GM18511 (cell line): ENCODE results near the gene APEX1.
"Not testable (repeated sequence)": the region's sequence is repeated elsewhere in the genome, so short reads cannot be mapped to it uniquely, and the experiment has no call there.

Experiments
- ATAC-seq: cut with Tn5 transposase; IDR thresholded peaks from one replicate; pipeline ENCODE4 v1.9.1; 2021; ENCODE audit warnings: mild to moderate bottlenecking, moderate library complexity; ENCODE audit not compliant: unreplicated experiment

Gene APEX1

GRCh38 chr14:20472536-20473169 is 17.6 kb downstream of the APEX1 start:
- no peak for ATAC-seq

- no peak for ATAC-seq
These were observed 21.8 kb downstream of the APEX1 start for GRCh38 chr14:20476776-20477175.

GRCh38 chr14:20477211-20477876 is 22.3 kb downstream of the APEX1 start:
- ATAC-seq = no peak

GRCh38 chr14:20478894-20479293 is 23.9 kb downstream of the APEX1 start:
- ATAC-seq = no peak

DNA sequence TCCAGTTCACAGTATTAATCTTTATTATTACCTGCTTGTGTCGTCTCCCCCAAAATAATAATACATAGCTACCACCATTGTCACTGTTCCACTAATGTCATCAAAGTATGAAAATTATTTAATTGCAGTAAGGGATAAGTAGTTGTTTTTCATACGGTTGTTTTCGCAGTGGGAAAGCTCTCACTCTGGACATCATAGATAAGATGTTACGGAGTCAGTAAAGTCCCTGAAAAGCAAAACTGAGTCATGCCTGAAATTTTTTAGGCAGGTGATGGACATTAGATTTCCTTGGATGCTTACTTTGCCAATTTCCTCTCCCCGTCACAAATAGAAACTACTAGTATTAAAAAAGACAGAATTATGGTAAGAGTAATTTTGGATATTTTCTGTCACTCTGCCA is 27.4 kb downstream of the APEX1 start:
- no peak for ATAC-seq

DNA sequence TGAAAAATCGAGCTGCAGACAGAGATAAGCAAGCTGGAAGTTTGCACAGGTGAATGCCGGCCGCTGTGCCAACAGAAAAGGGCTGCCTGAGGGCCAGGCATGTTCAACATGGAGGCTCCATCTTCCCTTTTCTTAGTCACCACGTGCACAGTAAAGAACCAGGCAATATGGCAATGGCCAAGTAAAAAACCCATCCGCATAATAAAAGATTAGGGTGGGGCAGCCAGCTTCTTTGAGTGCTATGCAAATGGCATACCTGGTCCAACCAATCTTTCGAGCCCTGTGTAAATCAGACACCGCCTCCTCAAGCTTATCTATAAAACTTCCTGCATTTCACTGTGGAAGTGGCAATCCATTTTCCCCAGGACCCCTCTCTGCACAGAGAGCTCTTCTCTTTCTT is 30.9 kb downstream of the APEX1 start:
- ATAC-seq = no peak

DNA sequence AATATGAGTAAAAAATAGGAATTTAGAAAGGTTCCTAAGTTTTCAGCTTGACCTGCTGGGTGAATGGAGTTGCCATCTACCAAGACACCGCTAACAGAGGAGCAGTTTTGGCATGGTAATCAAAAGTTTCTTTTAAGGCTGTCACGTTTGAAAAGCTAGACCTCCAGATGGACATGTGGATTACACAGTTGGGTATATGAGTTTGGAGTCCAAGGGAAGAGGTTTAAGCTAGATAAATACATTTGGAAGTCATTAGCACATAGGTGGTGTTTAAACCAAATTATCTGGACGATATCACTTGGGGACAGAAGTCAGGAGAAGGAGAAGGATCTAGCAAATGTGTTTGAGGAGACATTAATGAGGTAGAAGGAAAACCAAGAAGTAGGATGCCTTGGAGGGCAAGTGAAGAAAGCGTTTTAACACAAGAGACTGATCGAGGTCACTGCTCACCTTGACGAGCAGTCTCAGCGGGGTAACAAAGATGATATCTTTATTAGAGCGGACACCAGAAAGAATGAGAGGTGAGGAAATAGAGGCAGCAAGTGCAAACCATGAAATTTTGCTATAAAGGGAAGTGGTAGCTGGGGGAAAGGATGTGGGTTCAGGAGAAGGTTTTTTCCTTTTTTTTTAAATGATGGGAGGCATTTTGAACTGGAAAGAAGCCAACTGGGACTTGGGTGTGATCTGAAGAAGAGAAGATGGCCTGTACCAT is 31.8 kb downstream of the APEX1 start:
- no peak for ATAC-seq

DNA sequence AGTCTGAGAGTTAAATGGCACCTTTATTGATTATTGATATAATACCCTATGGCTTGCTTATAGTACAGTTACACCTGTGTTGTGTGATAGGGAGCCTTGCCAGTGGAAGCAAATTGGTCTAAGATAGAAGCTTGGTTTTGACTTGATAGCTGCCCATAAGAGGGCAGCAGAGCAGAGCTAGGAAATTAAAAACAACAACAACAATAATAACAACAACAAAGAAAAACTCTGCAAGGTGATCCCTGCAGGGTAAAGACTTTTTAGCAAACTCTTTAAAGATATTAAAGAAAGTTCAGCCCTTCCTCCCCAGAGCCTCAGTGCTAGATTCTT is 32.3 kb downstream of the APEX1 start:
- no peak for ATAC-seq

DNA sequence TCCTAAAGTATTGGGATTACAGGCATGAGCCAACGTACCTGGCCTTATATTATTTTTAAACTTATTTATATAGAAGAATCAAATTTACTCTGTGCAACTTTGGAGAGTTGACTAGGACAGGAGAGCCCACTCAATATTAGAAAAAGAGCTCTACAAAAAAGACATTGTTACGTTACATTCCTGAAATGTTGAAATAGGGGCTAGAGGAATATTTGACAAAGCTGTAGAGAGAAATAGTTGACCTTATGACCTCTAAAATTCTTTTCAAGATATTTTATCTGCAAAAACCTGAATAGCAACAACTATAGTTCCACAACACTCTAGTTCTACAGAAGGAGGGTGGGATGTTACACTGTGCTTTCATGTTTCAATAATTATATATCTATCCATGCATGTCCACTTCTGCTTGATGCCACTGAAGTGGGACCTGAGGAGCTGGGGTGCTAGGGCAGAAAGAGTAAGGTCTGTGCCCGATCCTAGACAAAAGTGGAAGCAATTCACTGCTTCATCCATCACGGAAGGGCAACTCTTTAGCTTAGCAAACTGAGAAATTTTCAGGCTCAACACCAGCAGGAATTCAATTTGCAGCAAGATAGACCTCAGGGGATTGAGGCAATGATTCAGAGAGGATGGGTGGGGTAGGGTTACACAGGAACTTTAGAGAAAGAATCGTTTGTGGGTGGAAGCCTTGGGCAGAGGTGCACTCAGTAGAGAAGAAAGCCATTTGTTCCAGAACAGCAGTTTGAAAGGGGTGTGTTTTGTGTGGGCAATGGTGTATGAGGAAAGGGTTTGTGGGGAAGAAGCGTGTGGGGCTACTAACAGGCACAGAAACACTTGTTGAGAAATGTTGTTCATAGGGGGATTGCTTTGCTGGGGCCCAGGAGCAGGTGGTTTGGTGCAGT is 34.3 kb downstream of the APEX1 start:
- peak; percentile 44 for ATAC-seq

GRCh38 chr14:20490563-20490962 is 35.5 kb downstream of the APEX1 start:
- no peak for ATAC-seq

DNA sequence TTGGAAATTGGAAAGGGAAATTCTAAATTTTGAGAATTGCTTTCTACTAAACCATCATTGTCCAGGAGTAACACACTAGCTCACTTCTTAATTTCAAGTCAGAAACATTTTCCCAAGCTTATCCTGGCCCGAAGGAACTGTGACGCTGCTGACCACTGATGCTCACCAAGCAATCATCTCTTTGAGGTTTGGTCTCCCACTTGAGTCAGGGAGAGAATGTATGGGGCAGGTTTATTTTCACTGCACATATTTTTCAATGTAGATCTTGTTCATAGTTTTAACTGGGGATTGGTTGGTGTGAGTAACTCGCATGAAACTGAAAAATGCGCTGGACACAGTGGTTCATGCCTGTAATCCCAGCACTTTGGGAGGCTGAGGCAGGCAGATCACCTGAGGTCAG is 37.5 kb downstream of the APEX1 start:
- no peak for ATAC-seq

DNA sequence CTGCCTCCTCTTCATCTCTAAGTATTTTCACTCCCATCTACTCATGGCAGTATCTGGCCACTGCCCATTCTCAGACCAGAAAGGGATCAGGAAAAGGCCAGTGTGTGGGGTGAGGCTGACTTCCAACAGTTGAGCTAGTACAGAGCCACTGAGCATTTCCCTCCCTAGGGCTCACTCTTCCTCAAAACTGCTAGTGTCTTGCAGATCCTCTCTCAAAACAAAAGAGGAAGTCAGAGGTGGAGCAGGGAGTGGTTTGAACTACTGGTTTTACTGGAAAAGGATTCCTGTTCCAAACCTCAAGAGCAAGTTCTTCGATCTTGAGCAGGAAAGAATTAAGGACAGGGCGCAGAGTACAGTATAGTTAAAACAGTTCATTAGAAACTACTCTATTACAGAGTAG is 38.6 kb downstream of the APEX1 start:
- no peak for ATAC-seq

GRCh38 chr14:20494935-20495766 is 40.1 kb downstream of the APEX1 start:
- no peak for ATAC-seq

DNA sequence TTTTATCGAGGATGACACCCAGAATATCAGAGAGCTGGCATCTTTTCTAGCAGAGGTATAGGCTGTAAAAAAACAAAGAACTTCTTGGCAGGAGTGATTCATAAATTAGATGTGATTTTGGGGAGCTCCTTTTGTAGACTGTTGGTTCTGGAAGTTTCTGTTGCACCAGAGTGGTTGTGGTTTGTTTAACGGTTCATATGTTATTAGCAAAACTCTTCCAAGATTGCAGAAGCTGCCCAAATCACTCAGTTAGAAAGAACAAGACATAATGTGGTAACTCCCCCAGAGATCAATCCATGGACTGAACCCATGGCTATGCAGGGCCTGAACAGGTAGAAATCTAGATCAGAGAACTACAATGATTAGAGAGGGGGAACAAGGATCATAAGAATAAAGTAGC is 43.6 kb downstream of the APEX1 start:
- no peak for ATAC-seq

DNA sequence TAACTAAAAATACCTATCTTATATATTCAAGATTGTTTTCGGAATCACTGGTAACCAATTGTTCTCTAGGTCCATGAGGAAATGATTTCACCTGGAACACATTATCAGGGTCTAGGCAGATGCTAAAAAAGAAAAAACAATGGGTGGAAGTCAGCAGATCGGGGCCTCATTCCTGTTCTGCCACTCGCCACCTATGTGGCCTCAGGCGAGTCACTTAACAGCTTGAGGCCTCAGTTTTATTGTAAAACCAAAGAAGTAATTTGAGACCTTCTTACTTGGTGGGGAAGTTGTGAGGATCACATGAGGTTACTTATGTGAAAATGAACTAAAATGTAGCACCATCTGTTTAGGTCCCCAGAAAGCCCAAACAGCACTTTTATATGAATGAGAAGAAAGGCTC is 44.1 kb downstream of the APEX1 start:
- no peak for ATAC-seq

DNA sequence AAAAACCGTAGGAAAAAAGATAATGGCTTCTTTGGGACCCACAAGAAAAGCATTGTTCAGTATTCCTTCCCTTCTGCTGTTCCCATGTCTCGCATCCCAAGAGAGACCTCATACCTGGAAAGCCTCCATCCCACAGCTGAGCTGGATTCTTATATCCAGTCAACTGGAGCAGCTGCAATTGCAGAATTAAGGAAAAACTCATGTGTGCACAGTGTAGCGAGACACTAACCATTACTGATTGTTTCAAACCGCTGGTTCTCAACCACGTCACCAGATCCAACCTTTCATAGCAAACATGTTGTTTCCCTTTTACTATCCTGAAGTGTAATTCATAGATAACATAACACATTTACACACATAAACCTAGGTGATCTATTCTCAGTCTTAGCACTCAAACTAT is 44.9 kb downstream of the APEX1 start:
- no peak for ATAC-seq

- ATAC-seq = no peak
These were observed 46.3 kb downstream of the APEX1 start for GRCh38 chr14:20501346-20501745.

- ATAC-seq = no peak
These were observed 48.9 kb downstream of the APEX1 start for GRCh38 chr14:20503898-20504297.

- not testable (repeated sequence) for ATAC-seq
These were observed 51.2 kb downstream of the APEX1 start for GRCh38 chr14:20506276-20506675.

DNA sequence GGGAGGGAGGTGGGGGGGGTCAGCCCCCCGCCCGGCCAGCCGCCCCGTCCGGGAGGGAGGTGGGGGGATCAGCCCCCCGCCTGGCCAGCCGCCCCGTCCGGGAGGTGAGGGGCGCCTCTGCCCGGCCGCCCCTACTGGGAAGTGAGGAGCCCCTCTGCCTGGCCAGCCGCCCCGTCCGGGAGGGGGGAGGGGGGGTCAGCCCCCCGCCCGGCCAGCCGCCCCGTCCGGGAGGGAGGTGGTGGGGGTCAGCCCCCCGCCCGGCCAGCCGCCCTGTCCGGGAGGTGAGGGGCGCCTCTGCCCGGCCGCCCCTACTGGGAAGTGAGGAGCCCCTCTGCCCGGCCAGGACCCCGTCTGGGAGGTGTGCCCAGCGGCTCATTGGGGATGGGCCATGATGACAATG is 51.7 kb downstream of the APEX1 start:
- not testable (repeated sequence) for ATAC-seq
